ENCODE results near the gene ECM1. TPM values are rescaled to one million over a fixed set of nuclear protein-coding genes. Genes with fewer than 3 reads are reported as not detected.

The ECM1 gene
- total and polyA plus RNA-seq, 2 experiments from 2014 or later: 0.74 to 1.1 TPM

GRCh38 chr1:150505431-150505830, 2.5 kb upstream of the ECM1 start:
- H3K27ac ChIP-seq (ENCODE audit: low read depth): no peak overlapping the region
- H3K36me3 Mint-ChIP-seq (ENCODE audit: low read depth): peaks cover 48% of the 10 kb centered on the region

GRCh38 chr1:150508982-150509381, 1.1 kb downstream of the ECM1 start:
- peaks cover 37% of the 10 kb centered on the region for H3K36me3 Mint-ChIP-seq (ENCODE audit: low read depth)
- Histone ChIP-seq H3K36me3 (ENCODE audit: insufficient read depth) (0 out of 2 replicates have a peak, but pooled peaks cover 13% of the 10 kb centered on the region), H3K4me1 (ENCODE audit: insufficient read depth) (no peaks in the 10 kb centered on the region), H3K27me3 (ENCODE audit: insufficient read depth) (no peaks in the 10 kb centered on the region), H3K4me2 (no peak overlapping the region), H3K9me2 (ENCODE audit: insufficient read depth) (no peaks in the 10 kb centered on the region), H4K20me1 (replicated peaks; ENCODE audit: insufficient read depth) (no peaks in the 10 kb centered on the region), H3K79me2 (replicated peaks; ENCODE audit: insufficient read depth) (no peaks in the 10 kb centered on the region), H2AFZ (no peak overlapping the region), H3K4me3 (no peak overlapping the region), H3K27ac (ENCODE audit: low read depth) (no peak overlapping the region), H3F3A (replicated peaks; ENCODE audit: low read depth) (no peaks in the 10 kb centered on the region; the same call in 1 of the 2 replicates)
- peaks cover 4% of the 10 kb centered on the region for H3K4me1 Mint-ChIP-seq
- H3K4me3 Mint-ChIP-seq: no peak overlapping the region
- no peaks in the 10 kb centered on the region; the same call in 2 of the 3 replicates for H3K9me3 Mint-ChIP-seq
- no peak overlapping the region for H3K27ac Mint-ChIP-seq
- no peak for TF ChIP-seq EZH2 (IDR thresholded peaks at IDR 0.05; ENCODE audit: low read depth, unreplicated experiment)
- ATAC-seq (no peak), DNase-seq (ENCODE audit: low spot score) (no peak)
- peaks cover 28% of the 10 kb centered on the region for H3K27me3 Mint-ChIP-seq (ENCODE audit: insufficient read depth, low read depth, poor library complexity)

More at GRCh38 chr1:150505431-150505830, 2.5 kb upstream of the ECM1 start:
- Histone ChIP-seq H3K36me3 (ENCODE audit: insufficient read depth) (0 out of 2 replicates have a peak, but pooled peaks cover 17% of the 10 kb centered on the region), H3K4me1 (ENCODE audit: insufficient read depth) (no peaks in the 10 kb centered on the region), H3K79me2 (replicated peaks; ENCODE audit: insufficient read depth) (no peaks in the 10 kb centered on the region), H3F3A (replicated peaks; ENCODE audit: low read depth) (no peaks in the 10 kb centered on the region; the same call in 1 of the 2 replicates), H3K4me2 (no peak overlapping the region), H3K4me3 (no peak overlapping the region), H2AFZ (no peak overlapping the region), H3K9me2 (ENCODE audit: insufficient read depth) (no peaks in the 10 kb centered on the region), H3K27me3 (ENCODE audit: insufficient read depth) (no peaks in the 10 kb centered on the region), H4K20me1 (replicated peaks; ENCODE audit: insufficient read depth) (no peaks in the 10 kb centered on the region)
- Mint-ChIP-seq H3K9me3 (no peaks in the 10 kb centered on the region), H3K4me1 (peaks cover 4% of the 10 kb centered on the region; the same call in 2 of the 3 replicates), H3K27me3 (ENCODE audit: insufficient read depth, low read depth, poor library complexity) (peaks cover 28% of the 10 kb centered on the region), H3K4me3 (no peak overlapping the region), H3K27ac (no peak overlapping the region)
- DNase-seq (ENCODE audit: low spot score): no peak
- ATAC-seq: no peak
- no peak for TF ChIP-seq CREB1 (CRISPR knock-in tag; IDR thresholded peaks at IDR 0.05; ENCODE audit: low read depth)
- no peak for TF ChIP-seq ZNF331 (CRISPR knock-in tag; IDR thresholded peaks at IDR 0.05; ENCODE audit: low read depth)
- no peak for TF ChIP-seq EZH2 (IDR thresholded peaks at IDR 0.05; ENCODE audit: low read depth, unreplicated experiment)
- no peak for TF ChIP-seq EZH2phosphoT487 (IDR thresholded peaks at IDR 0.05; ENCODE audit: unreplicated experiment)
- TF ChIP-seq POLR2AphosphoS5 (IDR thresholded peaks at IDR 0.05; ENCODE audit: low read depth): no peak
- TF ChIP-seq ETS1 (IDR thresholded peaks at IDR 0.05): no peak
- TF ChIP-seq CTCF (conservative IDR thresholded peaks at IDR 0.05; ENCODE audit: low read depth in 2 of 2): no peak
